CD14-positive monocyte (primary cell): Measurements from ENCODE around the gene SENP3. TPM values are rescaled to one million over a fixed set of nuclear protein-coding genes. Genes with fewer than 3 reads are reported as not detected.

Source experiments
- DNase-seq, 3 donors: peaks; one replicate each; pipeline ENCODE4 v3.0.0-alpha.2; 2011 to 2022
- H2AFZ ChIP-seq: 2 replicates; pipeline ENCODE4 v1.6.0; 2012; ENCODE audit warnings: mild to moderate bottlenecking, low read depth, low read length, inconsistent platforms; ENCODE audit not compliant: insufficient read depth, poor library complexity, severe bottlenecking
- H3K27ac ChIP-seq, 2 donors: 1 replicate in 1 of 2; 2 replicates in 1 of 2; pipeline ENCODE4 v1.5.1; 2012 to 2013; ENCODE audit warnings: low read length in 2 of 2, control low read depth in 1 of 2, inconsistent platforms in 1 of 2, low read depth in 1 of 2, mild to moderate bottlenecking in 1 of 2
- H3K27me3 ChIP-seq, 2 donors: one replicate each; pipeline versions ENCODE4 v1.6.0 to v1.6.1; 2011 to 2013; ENCODE audit warnings: low read length in 2 of 2; ENCODE audit not compliant: control insufficient read depth in 2 of 2, insufficient read depth in 2 of 2
- H3K36me3 ChIP-seq, 2 donors: replicated peaks in 1 of 2; 1 replicate in 1 of 2; 2 replicates in 1 of 2; pipeline versions ENCODE4 v1.5.1 to v1.6.1; 2012 to 2013; ENCODE audit warnings: low read length in 2 of 2, control low read depth in 1 of 2, inconsistent platforms in 1 of 2, mild to moderate bottlenecking in 1 of 2; ENCODE audit not compliant: insufficient read depth in 2 of 2, control insufficient read depth in 1 of 2
- H3K4me1 ChIP-seq, 2 donors: 1 replicate in 1 of 2; 2 replicates in 1 of 2; pipeline versions ENCODE4 v1.5.1 to v1.6.1; 2012 to 2013; ENCODE audit warnings: low read length in 2 of 2, control low read depth in 1 of 2, inconsistent platforms in 1 of 2, mild to moderate bottlenecking in 1 of 2, moderate library complexity in 1 of 2; ENCODE audit not compliant: insufficient read depth in 2 of 2, control insufficient read depth in 1 of 2
- H3K4me2 ChIP-seq: replicated peaks from 2 replicates; pipeline ENCODE3; 2012; ENCODE audit warnings: low read length, moderate library complexity, mild to moderate bottlenecking; ENCODE audit not compliant: poor library complexity, severe bottlenecking; ENCODE audit errors: extremely low read depth
- H3K4me3 ChIP-seq, 3 experiments: fragments of 200-600 bp in 1 of 3; sonication (generic) in 1 of 3; replicated peaks in 1 of 3; 1 replicate in 2 of 3; 2 replicates in 1 of 3; pipeline ENCODE4 v1.5.1; 2011 to 2013; ENCODE audit warnings: low read length in 3 of 3, mild to moderate bottlenecking in 3 of 3, control low read depth in 2 of 3, low read depth in 2 of 3, inconsistent platforms in 1 of 3, moderate library complexity in 1 of 3
- H3K79me2 ChIP-seq: 2 replicates; pipeline ENCODE4 v1.6.0; 2012; ENCODE audit warnings: mild to moderate bottlenecking, control low read depth, inconsistent platforms, low read length, moderate library complexity; ENCODE audit not compliant: insufficient read depth
- H3K9ac ChIP-seq: 2 replicates; pipeline ENCODE4 v1.6.0; 2017; ENCODE audit warnings: low read length, mild to moderate bottlenecking; ENCODE audit not compliant: insufficient read depth, poor library complexity, severe bottlenecking
- H3K9me3 ChIP-seq, 2 donors: replicated peaks in 1 of 2; 1 replicate in 1 of 2; 2 replicates in 1 of 2; pipeline versions ENCODE4 v1.5.1 to v1.6.1; 2012 to 2013; ENCODE audit warnings: low read length in 2 of 2, control low read depth in 1 of 2; ENCODE audit not compliant: control insufficient read depth in 1 of 2, insufficient read depth in 1 of 2
- H4K20me1 ChIP-seq: 2 replicates; pipeline ENCODE4 v1.6.0; 2012; ENCODE audit warnings: mild to moderate bottlenecking, low read length, control low read depth, moderate library complexity; ENCODE audit not compliant: insufficient read depth
- H3K27ac Mint-ChIP-seq, 7 donors: one replicate each; pipeline ENCODE4 v1.8.0; 2020; ENCODE audit warnings: mild to moderate bottlenecking in 7 of 7, mixed read lengths in 7 of 7, moderate library complexity in 6 of 7, inconsistent platforms in 2 of 7
- H3K27me3 Mint-ChIP-seq, 3 donors: one replicate each; pipeline ENCODE4 v1.8.0; 2021 to 2022; ENCODE audit warnings: low read depth in 3 of 3, mild to moderate bottlenecking in 3 of 3, mixed read lengths in 3 of 3, moderate library complexity in 3 of 3, inconsistent platforms in 1 of 3
- H3K36me3 Mint-ChIP-seq, 2 donors: one replicate each; pipeline ENCODE4 v1.8.0; 2020; ENCODE audit warnings: mixed read lengths in 2 of 2, inconsistent platforms in 1 of 2, mild to moderate bottlenecking in 1 of 2
- H3K4me1 Mint-ChIP-seq: one replicate; pipeline ENCODE4 v1.8.0; 2020; ENCODE audit warnings: mild to moderate bottlenecking, mixed read lengths
- H3K4me3 Mint-ChIP-seq, 2 donors: one replicate each; pipeline ENCODE4 v1.8.0; 2020; ENCODE audit warnings: mild to moderate bottlenecking in 2 of 2, mixed read lengths in 2 of 2, moderate library complexity in 1 of 2
- H3K9me3 Mint-ChIP-seq, 7 donors: one replicate each; pipeline ENCODE4 v1.8.0; 2020 to 2022; ENCODE audit warnings: mixed read lengths in 7 of 7, mild to moderate bottlenecking in 6 of 7, moderate library complexity in 6 of 7, inconsistent platforms in 2 of 7
- CTCF ChIP-seq: fragments of 200-600 bp; IDR thresholded peaks from one replicate; pipeline ENCODE4 v1.8.0; 2022; ENCODE audit warnings: antibody characterized with exemption, mild to moderate bottlenecking
- WGBS: methylation state at CpG from one replicate; pipeline ENCODE4 v1.1.5; 2013; ENCODE audit warnings: missing lambda C conversion rate; ENCODE audit not compliant: insufficient coverage; 5-methylcytosine and 5-hydroxymethylcytosine counted together
- intact Hi-C, 2 donors: fragments of 100-400 bp; cut with micrococcal nuclease; formaldehyde crosslinking; loops; one replicate each; pipeline versions ENCODE4 v1.15.0 to v1.15.1; 2023
- polyA plus RNA-seq, 3 donors: library from polyadenylated mRNA; depleted of rRNA in 1 of 3; unstranded in 2 of 3; stranded (reverse) in 1 of 3; fragments of 300-500 nt in 2 of 3; fragments of >200 nt in 1 of 3; fragmentation: Illumina TruSeq in 2 of 3; gene quantifications; 1 replicate in 2 of 3; 2 replicates in 1 of 3; pipeline ENCODE4 v1.2.3, GENCODE V29; 2012 to 2021

SENP3 gene
- polyA plus RNA-seq, 3 donors, result 2.9 to 140 (median 5.6) TPM

GRCh38 chr17:7562208-7562605, 488 bp downstream of the SENP3 start:
- H3K36me3 ChIP-seq, result peaks cover 47 to 52% of the 10 kb centered on the region in 2 donors
- DNase-seq, result no peak
- 0% methylated on average over 26 of the region's 28 CpGs for WGBS
- no peak for TF ChIP-seq CTCF
- peaks cover 0 to 3% (median 0%) of the 10 kb centered on the region in 7 donors for H3K9me3 Mint-ChIP-seq
- peak overlapping the region; percentile 90 for H3K4me2 ChIP-seq
- H3K27me3 Mint-ChIP-seq, result peaks cover 0 to 4% (median 2%) of the 10 kb centered on the region in 3 donors
- peaks cover 42 to 68% of the 10 kb centered on the region in 2 donors for H3K36me3 Mint-ChIP-seq
- peak overlapping the region; percentile 72 for H3K9ac ChIP-seq
- no peaks in the 10 kb centered on the region for H3K27me3 ChIP-seq
- H3K4me1 ChIP-seq, result peaks cover 45 to 52% of the 10 kb centered on the region in 2 donors
- H3K4me3 ChIP-seq, result peak overlapping the region; percentile 50 to 91 (median 69)
- no peaks in the 10 kb centered on the region for H3K9me3 ChIP-seq
- H3K4me1 Mint-ChIP-seq, result peaks cover 45% of the 10 kb centered on the region
- H3K4me3 Mint-ChIP-seq, result peak overlapping the region; percentile 80 to 97
- H4K20me1 ChIP-seq, result peaks cover 33% of the 10 kb centered on the region
- peaks cover 79% of the 10 kb centered on the region for H3K79me2 ChIP-seq
- intact Hi-C loops, result loop anchor here (5.0 to 10.0 kb wide), 5 partner anchors 125 to 307 kb away; partner anchors contain the start of genes FGF11 (in 2 of the 2), TMEM102 (in 2 of the 2), CTDNEP1 (in 1 of the 2) and ELP5 (in 1 of the 2)
- peak overlapping the region; percentile 76 for H2AFZ ChIP-seq
- H3K27ac Mint-ChIP-seq, result peak overlapping the region; percentile 53 to 93 (median 87)
- H3K27ac ChIP-seq, result peak overlapping the region; percentile 62 to 90

- intact Hi-C loops, result loop anchor here (5.0 to 10.0 kb wide), 5 partner anchors 126 to 308 kb away; partner anchors contain the start of genes FGF11 (in 2 of the 2), TMEM102 (in 2 of the 2), CTDNEP1 (in 1 of the 2) and ELP5 (in 1 of the 2)
- peak overlapping the region in 1 of 3 experiments; percentile 91 for H3K4me3 ChIP-seq
- H3K27me3 Mint-ChIP-seq, result peaks cover 0 to 3% (median 2%) of the 10 kb centered on the region in 3 donors
- H3K4me2 ChIP-seq, result no peak overlapping the region
- peaks cover 81% of the 10 kb centered on the region for H3K79me2 ChIP-seq
- no peak overlapping the region for H3K9ac ChIP-seq
- H3K4me1 ChIP-seq, result peaks cover 34 to 41% of the 10 kb centered on the region in 2 donors
- no peak overlapping the region for H3K27ac ChIP-seq
- H2AFZ ChIP-seq, result no peak overlapping the region
- H4K20me1 ChIP-seq, result peaks cover 36% of the 10 kb centered on the region
- H3K27ac Mint-ChIP-seq, result peak overlapping the region in 2 of 7 donors; percentile 93
- 94% methylated on average over 11 of the region's 30 CpGs for WGBS
- peak in 1 of 3 donors; percentile 5 for DNase-seq
- peaks cover 0 to 3% (median 0%) of the 10 kb centered on the region in 7 donors for H3K9me3 Mint-ChIP-seq
- no peaks in the 10 kb centered on the region for H3K27me3 ChIP-seq
- TF ChIP-seq CTCF, result no peak
- H3K9me3 ChIP-seq, result no peaks in the 10 kb centered on the region
- no peak overlapping the region for H3K4me3 Mint-ChIP-seq
- H3K36me3 Mint-ChIP-seq, result peaks cover 48 to 77% of the 10 kb centered on the region in 2 donors
- peaks cover 35% of the 10 kb centered on the region for H3K4me1 Mint-ChIP-seq
- H3K36me3 ChIP-seq, result peaks cover 55 to 57% of the 10 kb centered on the region in 2 donors
Measured at GRCh38 chr17:7563115-7563869, 1.6 kb downstream of the SENP3 start.
